Skeletal muscle tissue (tissue), 4 donors: ENCODE data around the gene RPN2. TPM values are rescaled to one million over a fixed set of nuclear protein-coding genes. Genes with fewer than 3 reads are reported as not detected.

Source experiments
- H3K27ac ChIP-seq: one replicate; pipeline ENCODE4 v1.7.0; 2013; ENCODE audit warnings: mild to moderate bottlenecking, low read depth, low read length, inconsistent platforms
- H3K27me3 ChIP-seq, 3 donors: one replicate each; pipeline ENCODE4 v1.7.0; 2013; ENCODE audit warnings: low read length in 3 of 3; ENCODE audit not compliant: control insufficient read depth in 3 of 3, insufficient read depth in 3 of 3
- H3K36me3 ChIP-seq, 3 donors: one replicate each; pipeline ENCODE4 v1.7.0; 2013; ENCODE audit warnings: low read length in 3 of 3; ENCODE audit not compliant: control insufficient read depth in 3 of 3, insufficient read depth in 3 of 3
- H3K4me1 ChIP-seq, 3 donors: one replicate each; pipeline ENCODE4 v1.7.0; 2013; ENCODE audit warnings: low read length in 3 of 3, mild to moderate bottlenecking in 3 of 3; ENCODE audit not compliant: control insufficient read depth in 3 of 3, insufficient read depth in 3 of 3
- H3K4me3 ChIP-seq, 3 donors: one replicate each; pipeline ENCODE4 v1.7.0; 2013; ENCODE audit warnings: low read length in 3 of 3
- H3K9ac ChIP-seq, 3 donors: one replicate each; pipeline ENCODE4 v1.7.0; 2013; ENCODE audit warnings: low read length in 3 of 3, mild to moderate bottlenecking in 3 of 3, moderate library complexity in 2 of 3, low read depth in 1 of 3
- H3K9me3 ChIP-seq, 3 donors: one replicate each; pipeline ENCODE4 v1.7.0; 2013; ENCODE audit warnings: low read length in 3 of 3; ENCODE audit not compliant: control insufficient read depth in 3 of 3
- total RNA-seq: library from RNA; depleted of rRNA; stranded (reverse); fragments of >200 nt; gene quantifications from one replicate; pipeline ENCODE4 v1.2.3, GENCODE V29; 2014
- donor health status: Osteomylitis.

Gene RPN2
- total RNA-seq, 1 donor from 2014 or later, result 117 TPM

GRCh38 chr20:37283530-37284195, 104.5 kb downstream of the RPN2 start:
- no peak overlapping the region for H3K27ac ChIP-seq
- H3K9ac ChIP-seq, result no peak overlapping the region
- H3K27me3 ChIP-seq, result peaks cover 0 to 3% (median 3%) of the 10 kb centered on the region in 3 donors
- H3K4me1 ChIP-seq, result peaks cover 0 to 2% (median 0%) of the 10 kb centered on the region in 3 donors
- no peaks in the 10 kb centered on the region for H3K9me3 ChIP-seq
- no peaks in the 10 kb centered on the region for H3K36me3 ChIP-seq
- no peak overlapping the region for H3K4me3 ChIP-seq

DNA sequence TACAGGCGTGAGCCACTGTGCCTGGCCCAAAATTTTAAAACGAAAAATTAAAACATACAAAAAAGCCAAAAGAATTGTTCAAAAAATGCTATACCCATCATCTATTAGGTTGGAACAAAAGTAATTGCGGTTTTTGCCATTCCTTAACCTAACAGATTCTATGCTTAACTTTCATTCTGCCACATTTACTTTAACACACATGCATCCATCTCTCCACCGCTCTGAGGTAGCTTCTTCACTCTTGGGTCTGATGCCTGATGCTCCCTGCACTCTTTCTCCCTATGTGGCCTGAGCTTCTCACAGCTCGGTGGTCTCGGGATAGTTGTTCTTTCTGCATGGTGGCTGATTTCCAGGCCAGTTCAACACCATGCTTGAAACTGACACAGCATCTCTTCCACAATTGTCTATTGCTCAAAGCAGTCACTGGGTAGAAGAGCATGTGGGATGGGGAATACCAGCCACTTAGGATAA, 105.6 kb downstream of the RPN2 start:
- no peaks in the 10 kb centered on the region for H3K36me3 ChIP-seq
- no peak overlapping the region for H3K4me3 ChIP-seq
- H3K27ac ChIP-seq, result no peak overlapping the region
- H3K27me3 ChIP-seq, result peaks cover 0 to 3% (median 3%) of the 10 kb centered on the region in 3 donors
- no peaks in the 10 kb centered on the region for H3K9me3 ChIP-seq
- H3K9ac ChIP-seq, result no peak overlapping the region
- peaks cover 0 to 3% (median 0%) of the 10 kb centered on the region in 3 donors for H3K4me1 ChIP-seq

- H3K27me3 ChIP-seq, result peaks cover 0 to 3% (median 0%) of the 10 kb centered on the region in 3 donors
- no peak overlapping the region for H3K4me3 ChIP-seq
- no peak overlapping the region for H3K27ac ChIP-seq
- H3K36me3 ChIP-seq, result no peaks in the 10 kb centered on the region
- H3K9ac ChIP-seq, result no peak overlapping the region
- H3K9me3 ChIP-seq, result no peaks in the 10 kb centered on the region
- peaks cover 4 to 9% (median 4%) of the 10 kb centered on the region in 3 donors for H3K4me1 ChIP-seq
Observed at GRCh38 chr20:37285664-37286374, 106.7 kb downstream of the RPN2 start.

DNA sequence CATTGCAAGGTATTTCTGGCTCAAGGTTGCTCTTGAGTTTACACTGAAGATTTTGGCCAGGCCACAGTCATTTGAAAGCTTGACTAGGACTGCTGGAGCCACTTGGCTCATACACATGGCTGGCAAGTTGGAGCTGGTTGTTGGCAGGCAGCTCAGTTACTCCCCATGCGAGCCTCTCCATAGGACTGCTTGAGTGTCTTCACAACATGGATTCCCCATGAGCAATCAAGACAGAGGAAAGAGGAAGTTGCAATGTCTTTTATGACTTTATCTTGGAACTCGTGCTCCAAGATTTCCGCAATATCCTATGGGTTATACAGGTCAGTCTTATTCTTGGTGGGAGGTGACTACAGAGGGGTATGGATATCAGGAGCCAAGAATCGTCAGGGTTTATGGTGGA, 109.0 kb downstream of the RPN2 start:
- no peak overlapping the region for H3K27ac ChIP-seq
- H3K36me3 ChIP-seq, result no peaks in the 10 kb centered on the region
- H3K9me3 ChIP-seq, result no peaks in the 10 kb centered on the region
- peaks cover 4 to 9% (median 4%) of the 10 kb centered on the region in 3 donors for H3K4me1 ChIP-seq
- H3K4me3 ChIP-seq, result no peak overlapping the region
- H3K9ac ChIP-seq, result no peak overlapping the region
- H3K27me3 ChIP-seq, result peaks cover 0 to 3% (median 0%) of the 10 kb centered on the region in 3 donors

DNA sequence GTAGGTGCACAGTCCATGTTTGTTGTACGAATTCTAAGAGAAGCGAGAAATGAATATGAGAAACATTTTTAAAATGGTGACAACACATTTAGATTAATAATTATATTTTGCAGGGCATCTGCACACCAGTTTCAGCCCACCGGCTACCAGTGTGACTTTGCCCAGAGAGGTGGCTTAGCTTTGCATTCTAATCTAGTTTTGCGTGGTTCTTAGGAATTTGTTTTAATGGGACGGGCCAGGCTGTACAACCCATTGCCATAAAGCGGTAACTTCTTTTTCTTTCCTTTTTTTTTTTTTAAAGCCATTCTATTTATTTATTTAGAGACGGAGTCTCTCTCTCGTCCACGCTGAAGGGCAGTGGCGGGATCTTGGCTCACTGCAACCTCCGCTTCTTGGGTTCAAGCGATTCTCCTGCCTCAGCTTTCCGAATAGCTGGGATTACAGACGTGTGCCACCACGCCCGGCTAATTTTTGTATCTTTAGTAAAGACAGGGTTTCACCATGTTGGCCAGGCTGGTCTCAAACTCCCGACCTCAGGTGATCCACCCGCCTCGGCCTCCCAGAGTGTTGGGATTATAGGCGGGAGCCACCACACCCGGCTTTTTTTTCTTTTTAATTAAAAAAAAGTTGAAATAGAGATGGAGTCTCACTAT, 111.2 kb downstream of the RPN2 start:
- Histone ChIP-seq H3K9ac (peak overlapping the region; percentile 94 to 97 (median 95)), H3K4me1 (peaks cover 7 to 14% (median 11%) of the 10 kb centered on the region in 3 donors), H3K27ac (peak overlapping the region; percentile 88), H3K27me3 (no peaks in the 10 kb centered on the region), H3K4me3 (peak overlapping the region; percentile 91 to 97 (median 95)), H3K9me3 (no peaks in the 10 kb centered on the region), H3K36me3 (peaks cover 0 to 5% (median 3%) of the 10 kb centered on the region in 3 donors)

Other genes with a start within 250 kb of the RPN2 start
- gene SAMHD1, start 227.6 kb upstream of the RPN2 start, total RNA-seq, result 45.9 TPM
- 10.4 TPM for gene RBL1, start 83.3 kb upstream of the RPN2 start, total RNA-seq
- gene MROH8, start 218 bp downstream of the RPN2 start, total RNA-seq, result 1.0 TPM
- gene GHRH, start 82.5 kb downstream of the RPN2 start, total RNA-seq, result not detected
- 12.0 TPM for gene MANBAL, start 110.3 kb downstream of the RPN2 start, total RNA-seq
- gene SRC, start 166.8 kb downstream of the RPN2 start, total RNA-seq, result 7.8 TPM